Body of pancreas (tissue), 4 donors: ENCODE data around the gene CPN1.

Source experiments
- POLR2A ChIP-seq, 3 donors: fragments of 450-650 bp; IDR thresholded peaks; one replicate each; pipeline ENCODE4 v1.6.1; 2016; ENCODE audit warnings: antibody characterized with exemption in 3 of 3, mild to moderate bottlenecking in 2 of 3
- TF ChIP-seq, protein P1 (sequence below), 7 experiments: fragments of 450-650 bp in 4 of 7; fragments of 200-600 bp in 3 of 7; sonication (generic) in 3 of 7; IDR thresholded peaks; one replicate each; pipeline ENCODE4 v1.5.1; 2016 to 2019; ENCODE audit warnings: antibody characterized with exemption in 7 of 7

GRCh38 chr10:100020142-100020885 lies 61.4 kb downstream of the CPN1 start:
- TF ChIP-seq, protein P1, sequence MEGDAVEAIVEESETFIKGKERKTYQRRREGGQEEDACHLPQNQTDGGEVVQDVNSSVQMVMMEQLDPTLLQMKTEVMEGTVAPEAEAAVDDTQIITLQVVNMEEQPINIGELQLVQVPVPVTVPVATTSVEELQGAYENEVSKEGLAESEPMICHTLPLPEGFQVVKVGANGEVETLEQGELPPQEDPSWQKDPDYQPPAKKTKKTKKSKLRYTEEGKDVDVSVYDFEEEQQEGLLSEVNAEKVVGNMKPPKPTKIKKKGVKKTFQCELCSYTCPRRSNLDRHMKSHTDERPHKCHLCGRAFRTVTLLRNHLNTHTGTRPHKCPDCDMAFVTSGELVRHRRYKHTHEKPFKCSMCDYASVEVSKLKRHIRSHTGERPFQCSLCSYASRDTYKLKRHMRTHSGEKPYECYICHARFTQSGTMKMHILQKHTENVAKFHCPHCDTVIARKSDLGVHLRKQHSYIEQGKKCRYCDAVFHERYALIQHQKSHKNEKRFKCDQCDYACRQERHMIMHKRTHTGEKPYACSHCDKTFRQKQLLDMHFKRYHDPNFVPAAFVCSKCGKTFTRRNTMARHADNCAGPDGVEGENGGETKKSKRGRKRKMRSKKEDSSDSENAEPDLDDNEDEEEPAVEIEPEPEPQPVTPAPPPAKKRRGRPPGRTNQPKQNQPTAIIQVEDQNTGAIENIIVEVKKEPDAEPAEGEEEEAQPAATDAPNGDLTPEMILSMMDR (IDR thresholded peaks at IDR 0.05) = no peak
- TF ChIP-seq POLR2A (IDR thresholded peaks at IDR 0.05) = no peak
